WI38 (cell line): ENCODE data around the gene WASF1.

Experiments used
- H3K4me3 ChIP-seq: 2 replicates; pipeline ENCODE4 v1.5.1; 2011; ENCODE audit warnings: low read depth, mild to moderate bottlenecking, control low read depth, low read length
- TF ChIP-seq, protein P1 (sequence below): IDR thresholded peaks from 2 replicates; pipeline ENCODE4 v1.5.1; 2012; ENCODE audit warnings: low read depth, mild to moderate bottlenecking, control low read depth, low read length

WASF1 gene

DNA sequence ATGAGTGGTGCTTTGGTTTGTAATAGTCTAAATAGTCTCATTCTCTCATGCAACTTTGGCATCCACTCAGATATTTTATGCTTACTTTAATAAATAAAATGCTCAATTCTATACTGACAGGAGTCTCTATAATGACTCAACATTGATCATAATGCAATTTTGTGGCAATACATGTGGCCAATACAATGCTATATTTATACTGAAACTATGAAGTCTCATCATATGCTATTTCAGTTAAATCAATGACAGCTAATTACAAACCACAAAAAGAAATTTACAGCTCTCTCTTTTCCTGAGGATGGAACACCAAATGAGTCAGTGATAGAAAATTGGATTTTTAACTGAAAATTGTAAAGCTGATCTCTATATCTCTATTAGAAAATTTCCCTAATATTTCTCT lies 77.1 kb downstream of the WASF1 start:
- H3K4me3 ChIP-seq = no peak overlapping the region
- TF ChIP-seq, protein P1, sequence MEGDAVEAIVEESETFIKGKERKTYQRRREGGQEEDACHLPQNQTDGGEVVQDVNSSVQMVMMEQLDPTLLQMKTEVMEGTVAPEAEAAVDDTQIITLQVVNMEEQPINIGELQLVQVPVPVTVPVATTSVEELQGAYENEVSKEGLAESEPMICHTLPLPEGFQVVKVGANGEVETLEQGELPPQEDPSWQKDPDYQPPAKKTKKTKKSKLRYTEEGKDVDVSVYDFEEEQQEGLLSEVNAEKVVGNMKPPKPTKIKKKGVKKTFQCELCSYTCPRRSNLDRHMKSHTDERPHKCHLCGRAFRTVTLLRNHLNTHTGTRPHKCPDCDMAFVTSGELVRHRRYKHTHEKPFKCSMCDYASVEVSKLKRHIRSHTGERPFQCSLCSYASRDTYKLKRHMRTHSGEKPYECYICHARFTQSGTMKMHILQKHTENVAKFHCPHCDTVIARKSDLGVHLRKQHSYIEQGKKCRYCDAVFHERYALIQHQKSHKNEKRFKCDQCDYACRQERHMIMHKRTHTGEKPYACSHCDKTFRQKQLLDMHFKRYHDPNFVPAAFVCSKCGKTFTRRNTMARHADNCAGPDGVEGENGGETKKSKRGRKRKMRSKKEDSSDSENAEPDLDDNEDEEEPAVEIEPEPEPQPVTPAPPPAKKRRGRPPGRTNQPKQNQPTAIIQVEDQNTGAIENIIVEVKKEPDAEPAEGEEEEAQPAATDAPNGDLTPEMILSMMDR = no peak

DNA sequence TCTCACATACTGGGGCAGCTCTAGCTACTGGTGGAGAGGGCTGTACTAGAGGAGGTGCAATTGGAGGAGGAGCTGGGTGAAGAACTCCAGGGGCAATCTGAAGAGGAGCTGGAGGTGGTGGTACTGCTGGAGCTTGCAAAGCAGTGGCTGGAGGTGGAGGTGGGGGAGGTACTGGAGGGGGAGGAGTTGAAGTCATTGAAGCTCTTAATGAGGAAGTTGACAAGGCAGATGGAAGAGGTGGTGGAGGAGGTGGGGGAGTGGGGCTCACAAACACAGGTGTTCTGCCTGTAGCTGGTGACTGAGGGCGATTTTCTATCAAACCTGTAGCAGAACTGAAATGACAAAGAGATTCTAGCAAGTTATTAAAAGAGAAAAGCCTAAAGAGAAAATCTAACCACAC lies 77.6 kb downstream of the WASF1 start:
- TF ChIP-seq, protein P1 = no peak
- no peak overlapping the region for H3K4me3 ChIP-seq

DNA sequence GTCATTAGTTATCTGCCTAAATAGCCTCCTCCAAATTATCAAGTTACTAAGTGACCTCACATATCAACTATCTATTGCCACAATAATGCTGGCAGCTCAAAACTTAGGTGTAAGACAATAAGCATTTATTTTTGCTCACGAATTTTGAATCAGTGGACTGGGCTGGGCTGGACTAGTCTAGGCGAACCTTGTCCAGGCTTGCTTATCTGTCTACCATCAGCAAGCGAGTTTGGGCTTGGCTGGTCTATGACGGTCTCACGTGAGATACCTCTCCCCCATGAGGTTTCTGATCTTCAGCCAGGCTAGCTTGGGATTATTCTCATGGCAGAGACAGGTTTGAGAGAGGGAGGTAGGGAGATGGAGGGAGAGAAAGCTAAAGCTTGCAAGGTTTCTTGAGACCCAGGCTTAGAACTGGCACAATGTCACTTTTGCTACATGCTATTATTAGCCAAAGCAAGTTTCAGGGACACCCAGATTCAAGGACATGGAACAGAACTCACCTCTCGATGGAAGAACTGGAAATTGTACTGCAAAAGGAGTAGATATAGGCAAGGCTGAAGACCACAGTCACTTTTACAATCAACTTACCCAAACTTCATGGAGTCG lies 80.9 kb downstream of the WASF1 start:
- H3K4me3 ChIP-seq = no peak overlapping the region
- TF ChIP-seq, protein P1 = no peak

DNA sequence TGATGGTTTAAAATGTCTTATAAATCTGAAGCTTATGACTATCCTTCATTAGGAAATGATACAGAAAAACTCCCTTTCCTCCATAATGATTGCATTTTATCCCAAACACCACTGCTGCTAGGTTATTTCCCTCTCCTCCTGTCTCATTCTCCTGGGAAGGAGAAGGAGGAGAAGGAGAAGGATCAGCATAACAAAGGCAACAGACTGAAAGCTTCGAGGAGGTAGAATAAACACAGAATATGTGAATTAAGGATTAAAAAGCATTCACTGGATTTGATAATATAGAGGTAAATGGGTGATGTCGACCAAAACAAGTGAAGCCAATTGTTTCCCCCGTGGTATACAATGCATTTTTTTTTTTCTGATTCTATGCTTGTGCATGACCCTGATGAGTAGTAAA lies 82.0 kb downstream of the WASF1 start:
- TF ChIP-seq, protein P1 = no peak
- H3K4me3 ChIP-seq = no peak overlapping the region

DNA sequence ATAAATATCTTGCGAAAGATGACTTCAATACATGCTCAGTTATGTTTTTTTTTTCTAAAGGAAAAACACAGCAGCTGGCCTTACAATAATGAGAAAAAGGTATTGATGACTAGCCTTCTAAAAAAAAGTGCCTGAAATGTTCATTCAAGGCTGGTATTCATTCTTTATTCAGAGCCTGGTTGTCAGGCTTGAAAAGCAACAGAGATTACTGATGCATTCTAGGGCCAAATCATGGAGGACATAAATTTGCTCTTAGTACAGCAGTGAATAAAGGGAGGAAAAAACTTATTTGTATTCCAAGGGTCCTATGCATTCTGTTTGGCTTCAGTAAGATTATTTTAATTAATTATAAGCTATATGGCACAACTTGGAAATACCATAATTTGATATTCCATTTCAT lies 83.5 kb downstream of the WASF1 start:
- H3K4me3 ChIP-seq = no peak overlapping the region
- TF ChIP-seq, protein P1 = no peak

DNA sequence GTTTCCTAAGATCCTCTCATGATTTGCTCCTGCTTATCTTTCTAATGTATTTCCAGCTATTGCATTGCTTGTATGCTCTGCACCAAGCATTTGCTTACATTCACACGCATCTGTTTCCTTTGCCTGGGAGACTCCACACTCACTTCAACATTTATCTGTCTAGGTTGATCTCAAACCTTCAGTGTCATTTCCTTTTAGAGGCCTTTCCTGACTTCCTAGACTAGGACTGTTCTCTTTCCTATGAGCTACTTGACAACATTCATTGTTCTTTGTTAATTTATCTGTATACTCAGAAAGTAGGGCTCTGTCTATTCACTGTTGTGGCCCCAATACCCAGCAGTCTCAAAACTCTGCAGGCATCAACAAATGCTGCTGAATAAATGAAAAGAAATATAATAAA lies 84.4 kb downstream of the WASF1 start:
- no peak overlapping the region for H3K4me3 ChIP-seq
- TF ChIP-seq, protein P1 = no peak

DNA sequence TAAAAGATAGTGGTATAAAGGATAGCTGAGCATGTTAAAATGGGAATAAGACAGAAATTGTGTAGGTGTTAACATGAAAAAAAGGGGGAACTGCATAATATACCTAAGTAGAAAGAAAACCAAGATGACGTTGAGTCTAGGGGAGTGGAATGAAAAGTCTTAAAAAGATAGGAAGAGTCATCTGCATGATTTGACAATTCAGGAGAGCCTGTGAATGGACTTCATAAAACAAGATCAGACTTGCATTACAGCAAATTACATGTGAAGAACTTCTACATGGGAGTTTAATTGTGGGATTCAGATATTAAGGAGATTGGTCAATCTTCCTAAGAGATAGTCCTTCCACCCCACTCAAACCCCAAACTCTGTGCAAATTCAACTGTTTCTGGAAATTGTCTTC lies 85.5 kb downstream of the WASF1 start:
- TF ChIP-seq, protein P1 = no peak
- no peak overlapping the region for H3K4me3 ChIP-seq
